CD1c-positive myeloid dendritic cell (primary cell): ENCODE measurements around the gene RCBTB2.
A peak's percentile ranks its signal among the peaks of the same experiment; 100 is the strongest.

Experiments used
- DNase-seq: peaks from one replicate; pipeline ENCODE4 v3.0.0-alpha.2; 2016; ENCODE audit errors: extremely low spot score

RCBTB2 gene

GRCh38 chr13:48563626-48564025 lies 30.7 kb upstream of the RCBTB2 start:
- no peak for DNase-seq

- peak; percentile 71 for DNase-seq
Observed at GRCh38 chr13:48562296-48563066, 29.6 kb upstream of the RCBTB2 start.

- DNase-seq = peak; percentile 60
Observed at GRCh38 chr13:48561466-48562235, 28.8 kb upstream of the RCBTB2 start.

- DNase-seq = no peak
Observed at GRCh38 chr13:48560657-48561337, 27.9 kb upstream of the RCBTB2 start.

GRCh38 chr13:48559638-48560320 lies 26.9 kb upstream of the RCBTB2 start:
- DNase-seq = no peak

- no peak for DNase-seq
Observed at GRCh38 chr13:48556817-48557216, 23.9 kb upstream of the RCBTB2 start.

GRCh38 chr13:48555441-48555840 lies 22.6 kb upstream of the RCBTB2 start:
- DNase-seq = no peak

- no peak for DNase-seq
Observed at GRCh38 chr13:48551329-48551728, 18.4 kb upstream of the RCBTB2 start.

GRCh38 chr13:48549658-48550057 lies 16.8 kb upstream of the RCBTB2 start:
- no peak for DNase-seq

GRCh38 chr13:48547663-48548092 lies 14.8 kb upstream of the RCBTB2 start:
- no peak for DNase-seq

GRCh38 chr13:48545608-48546007 lies 12.7 kb upstream of the RCBTB2 start:
- no peak for DNase-seq

- DNase-seq = peak; percentile 85
Observed at GRCh38 chr13:48542581-48543341, 9.9 kb upstream of the RCBTB2 start.

GRCh38 chr13:48542138-48542537 lies 9.3 kb upstream of the RCBTB2 start:
- DNase-seq = no peak

- DNase-seq = no peak
Observed at GRCh38 chr13:48539550-48539949, 6.7 kb upstream of the RCBTB2 start.

GRCh38 chr13:48536621-48537250 lies 3.9 kb upstream of the RCBTB2 start:
- peak; percentile 44 for DNase-seq

- peak; percentile 80 for DNase-seq
Observed at GRCh38 chr13:48535766-48536165, 2.9 kb upstream of the RCBTB2 start.

GRCh38 chr13:48534911-48535501 lies 2.1 kb upstream of the RCBTB2 start:
- no peak for DNase-seq

- peak; percentile 25 for DNase-seq
Observed at GRCh38 chr13:48533961-48534600, 1.2 kb upstream of the RCBTB2 start.

- DNase-seq = no peak
Observed at GRCh38 chr13:48532256-48532505, 699 bp downstream of the RCBTB2 start.
